Activated gamma-delta T cell treated with Interleukin-2 at 50 U/mL for 16 hours (primary cell): Measurements from ENCODE around the gene GOLGA8J.
"Not testable (repeated sequence)": the region's sequence is repeated elsewhere in the genome, so short reads cannot be mapped to it uniquely, and the experiment has no call there.

Experiments
- DNase-seq: peaks from one replicate; pipeline ENCODE4 v3.0.0-alpha.2; 2020

The GOLGA8J gene

GRCh38 chr15:30097827-30098226, 15.1 kb downstream of the GOLGA8J start:
- DNase-seq = not testable (repeated sequence)

- not testable (repeated sequence) for DNase-seq
These were observed 20.1 kb downstream of the GOLGA8J start for GRCh38 chr15:30102890-30103289.

GRCh38 chr15:30103941-30104507, 21.3 kb downstream of the GOLGA8J start:
- DNase-seq = not testable (repeated sequence)

GRCh38 chr15:30110591-30110990, 27.8 kb downstream of the GOLGA8J start:
- not testable (repeated sequence) for DNase-seq

GRCh38 chr15:30130066-30130465, 47.3 kb downstream of the GOLGA8J start:
- not testable (repeated sequence) for DNase-seq

- DNase-seq = not testable (repeated sequence)
These were observed 52.0 kb downstream of the GOLGA8J start, which contains the start of gene GOLGA8T for GRCh38 chr15:30134751-30135150. Gene GOLGA8T, plus strand, starts transcription at chr15:30135051. Its CDS starts 98 bp downstream, at chr15:30135149.
